Measurements from ENCODE around the gene CAPZA1.

GRCh38 chr1:112702420-112703261 is 83.0 kb downstream of the CAPZA1 start:
- TF ChIP-seq EZH2 (IDR thresholded peaks at IDR 0.05; ENCODE audit: insufficient read depth, low read length) = no peak
- TF ChIP-seq CTCF (IDR thresholded peaks at IDR 0.05; ENCODE audit: insufficient read depth, low read depth, low read length) = no peak
